K562 (cell line): ENCODE data around the gene PKHD1. TPM values are rescaled to one million over a fixed set of nuclear protein-coding genes. Genes with fewer than 3 reads are reported as not detected.
A peak's percentile ranks its signal among the peaks of the same experiment; 100 is the strongest.

ENCODE experiments used
- CAMTA2 ChIP-seq: fragments of 250-450 bp; sonication (Bioruptor Pico); conservative IDR thresholded peaks from 2 replicates; pipeline ENCODE4 v1.5.1; 2022
- ETV1 ChIP-seq: fragments of 450-650 bp; conservative IDR thresholded peaks from 2 replicates; pipeline ENCODE4 v1.6.1; 2016; ENCODE audit warnings: missing genetic modification characterization, control low read depth, low read depth, missing compliant biosample characterization
- GABPB1 ChIP-seq: sonication (generic); formaldehyde crosslinking; IDR thresholded peaks from 2 replicates; pipeline ENCODE4 v1.8.0; 2022; ENCODE audit warnings: mild to moderate bottlenecking, missing genetic modification reagents
- HLTF ChIP-seq: fragments of 450-650 bp; IDR thresholded peaks from 2 replicates; pipeline ENCODE4 v1.6.1; 2016
- MTF1 ChIP-seq: fragments of 250-450 bp; sonication (Bioruptor Pico); IDR thresholded peaks from 2 replicates; pipeline ENCODE4 v1.9.0; 2021; ENCODE audit warnings: moderate library complexity, mild to moderate bottlenecking, inconsistent platforms, borderline replicate concordance
- SPI1 ChIP-seq: IDR thresholded peaks from 2 replicates; pipeline ENCODE4 v1.6.1; 2011; ENCODE audit warnings: low read depth, low read length, control low read depth, borderline replicate concordance
- ZNF717 ChIP-seq: fragments of 250-450 bp; sonication (Bioruptor Pico); IDR thresholded peaks from 2 replicates; pipeline ENCODE4 v1.5.0; 2021
- polyA plus RNA-seq, 8 experiments: library from polyadenylated mRNA; depleted of rRNA in 4 of 8; stranded (reverse) in 5 of 8; unstranded in 3 of 8; fragments of >200 nt; fragmentation: Nextera tagmentation in 2 of 8; fragmentation: Illumina TruSeq in 1 of 8; extraction: Ambion mirVana in 2 of 8; extraction: Trizol in 1 of 8; gene quantifications; 2 replicates each; pipeline versions ENCODE4 v1.2.1 to v1.2.3, GENCODE V29; 2011 to 2014; ENCODE audit warnings: inconsistent platforms in 1 of 8, missing spikeins in 1 of 8
- total RNA-seq, 7 experiments: library from RNA; depleted of rRNA in 6 of 7; stranded (reverse); fragments of >200 nt in 6 of 7; fragmentation: Illumina TruSeq in 2 of 7; extraction: Trizol in 2 of 7; gene quantifications; 2 replicates each; pipeline versions ENCODE4 v1.2.1 to v1.2.3, GENCODE V29; 2011 to 2021; ENCODE audit warnings: low replicate concordance in 1 of 7
- TF ChIP-seq, protein P1 (sequence below): fragments of 150-350 bp; IDR thresholded peaks from 2 replicates; pipeline ENCODE4 v1.6.1; 2014; ENCODE audit warnings: low read depth, mild to moderate bottlenecking, low read length, borderline replicate concordance
- TF ChIP-seq, protein P2 (sequence below): IDR thresholded peaks from 2 replicates; pipeline ENCODE4 v1.6.1; 2011; ENCODE audit warnings: borderline replicate concordance, low read depth, mild to moderate bottlenecking, moderate library complexity, low read length; ENCODE audit not compliant: insufficient read depth, poor library complexity, severe bottlenecking
- TF ChIP-seq, protein P3 (sequence below), 2 experiments: fragments of 450-650 bp in 1 of 2; sonication (generic) in 1 of 2; formaldehyde crosslinking in 1 of 2; IDR thresholded peaks; 2 replicates each; pipeline versions ENCODE4 v1.7.1 to v1.9.0; 2016 to 2022; ENCODE audit warnings: inconsistent platforms in 1 of 2, mild to moderate bottlenecking in 1 of 2, missing genetic modification reagents in 1 of 2

PKHD1 gene
- total and polyA plus RNA-seq, 9 of the 15 experiments (the other 6 are each of a cell fraction or from before 2014, with no cell fraction given): 0.01 to 0.04 (median 0.01) TPM; not detected in 6

DNA sequence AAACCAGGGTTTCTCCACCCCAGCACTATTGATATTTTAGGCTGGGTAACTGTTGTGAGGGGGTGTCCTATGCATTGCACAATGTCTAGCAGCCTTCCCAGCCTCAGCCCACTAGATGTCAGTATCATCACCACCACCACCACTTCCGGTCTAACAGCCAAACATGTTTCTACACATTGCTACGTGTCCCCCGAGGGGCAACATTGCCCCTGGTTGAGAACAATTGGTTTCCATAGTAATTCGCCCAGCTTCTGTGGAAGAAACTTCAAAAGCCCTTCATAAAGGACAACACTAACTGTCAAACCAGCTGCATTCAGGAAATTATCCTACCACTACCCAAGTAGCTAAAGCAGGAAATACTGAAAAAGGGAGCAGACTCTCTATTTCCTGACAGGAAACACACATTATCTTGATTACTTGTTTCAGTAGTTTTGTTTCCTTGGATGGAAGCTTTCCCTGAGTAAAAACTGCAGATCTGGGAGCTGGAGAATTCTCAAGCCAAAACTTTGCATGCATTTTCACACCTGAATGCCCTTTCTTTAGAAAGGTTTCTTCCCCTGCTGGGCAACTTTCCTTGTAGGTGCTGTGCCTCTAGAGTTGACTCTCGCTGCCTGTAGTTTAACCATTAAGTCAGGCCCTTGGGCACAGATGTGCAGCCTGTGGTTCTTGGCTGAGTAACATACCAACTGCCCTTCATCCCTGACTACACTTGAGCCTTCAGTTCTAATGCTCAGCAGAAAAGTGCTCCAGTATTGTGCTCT, 23.6 kb downstream of the PKHD1 start (continued):
- TF ChIP-seq, protein P1, sequence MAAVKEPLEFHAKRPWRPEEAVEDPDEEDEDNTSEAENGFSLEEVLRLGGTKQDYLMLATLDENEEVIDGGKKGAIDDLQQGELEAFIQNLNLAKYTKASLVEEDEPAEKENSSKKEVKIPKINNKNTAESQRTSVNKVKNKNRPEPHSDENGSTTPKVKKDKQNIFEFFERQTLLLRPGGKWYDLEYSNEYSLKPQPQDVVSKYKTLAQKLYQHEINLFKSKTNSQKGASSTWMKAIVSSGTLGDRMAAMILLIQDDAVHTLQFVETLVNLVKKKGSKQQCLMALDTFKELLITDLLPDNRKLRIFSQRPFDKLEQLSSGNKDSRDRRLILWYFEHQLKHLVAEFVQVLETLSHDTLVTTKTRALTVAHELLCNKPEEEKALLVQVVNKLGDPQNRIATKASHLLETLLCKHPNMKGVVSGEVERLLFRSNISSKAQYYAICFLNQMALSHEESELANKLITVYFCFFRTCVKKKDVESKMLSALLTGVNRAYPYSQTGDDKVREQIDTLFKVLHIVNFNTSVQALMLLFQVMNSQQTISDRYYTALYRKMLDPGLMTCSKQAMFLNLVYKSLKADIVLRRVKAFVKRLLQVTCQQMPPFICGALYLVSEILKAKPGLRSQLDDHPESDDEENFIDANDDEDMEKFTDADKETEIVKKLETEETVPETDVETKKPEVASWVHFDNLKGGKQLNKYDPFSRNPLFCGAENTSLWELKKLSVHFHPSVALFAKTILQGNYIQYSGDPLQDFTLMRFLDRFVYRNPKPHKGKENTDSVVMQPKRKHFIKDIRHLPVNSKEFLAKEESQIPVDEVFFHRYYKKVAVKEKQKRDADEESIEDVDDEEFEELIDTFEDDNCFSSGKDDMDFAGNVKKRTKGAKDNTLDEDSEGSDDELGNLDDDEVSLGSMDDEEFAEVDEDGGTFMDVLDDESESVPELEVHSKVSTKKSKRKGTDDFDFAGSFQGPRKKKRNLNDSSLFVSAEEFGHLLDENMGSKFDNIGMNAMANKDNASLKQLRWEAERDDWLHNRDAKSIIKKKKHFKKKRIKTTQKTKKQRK: no peak
- TF ChIP-seq, protein P2, sequence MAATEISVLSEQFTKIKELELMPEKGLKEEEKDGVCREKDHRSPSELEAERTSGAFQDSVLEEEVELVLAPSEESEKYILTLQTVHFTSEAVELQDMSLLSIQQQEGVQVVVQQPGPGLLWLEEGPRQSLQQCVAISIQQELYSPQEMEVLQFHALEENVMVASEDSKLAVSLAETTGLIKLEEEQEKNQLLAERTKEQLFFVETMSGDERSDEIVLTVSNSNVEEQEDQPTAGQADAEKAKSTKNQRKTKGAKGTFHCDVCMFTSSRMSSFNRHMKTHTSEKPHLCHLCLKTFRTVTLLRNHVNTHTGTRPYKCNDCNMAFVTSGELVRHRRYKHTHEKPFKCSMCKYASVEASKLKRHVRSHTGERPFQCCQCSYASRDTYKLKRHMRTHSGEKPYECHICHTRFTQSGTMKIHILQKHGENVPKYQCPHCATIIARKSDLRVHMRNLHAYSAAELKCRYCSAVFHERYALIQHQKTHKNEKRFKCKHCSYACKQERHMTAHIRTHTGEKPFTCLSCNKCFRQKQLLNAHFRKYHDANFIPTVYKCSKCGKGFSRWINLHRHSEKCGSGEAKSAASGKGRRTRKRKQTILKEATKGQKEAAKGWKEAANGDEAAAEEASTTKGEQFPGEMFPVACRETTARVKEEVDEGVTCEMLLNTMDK: peak; percentile 13
- peak; percentile 92 for TF ChIP-seq ETV1
- TF ChIP-seq GABPB1: peak; percentile 61; the same call in 1 of the 2 replicates
- TF ChIP-seq MTF1 (CRISPR knock-in tag): no peak
- TF ChIP-seq ZNF717 (CRISPR knock-in tag): no peak
- no peak for TF ChIP-seq CAMTA2 (CRISPR knock-in tag)
- 0 out of 2 replicates have a peak, but pooled peaks have one; percentile 3 for TF ChIP-seq SPI1
- TF ChIP-seq HLTF: no peak
- TF ChIP-seq, protein P3, sequence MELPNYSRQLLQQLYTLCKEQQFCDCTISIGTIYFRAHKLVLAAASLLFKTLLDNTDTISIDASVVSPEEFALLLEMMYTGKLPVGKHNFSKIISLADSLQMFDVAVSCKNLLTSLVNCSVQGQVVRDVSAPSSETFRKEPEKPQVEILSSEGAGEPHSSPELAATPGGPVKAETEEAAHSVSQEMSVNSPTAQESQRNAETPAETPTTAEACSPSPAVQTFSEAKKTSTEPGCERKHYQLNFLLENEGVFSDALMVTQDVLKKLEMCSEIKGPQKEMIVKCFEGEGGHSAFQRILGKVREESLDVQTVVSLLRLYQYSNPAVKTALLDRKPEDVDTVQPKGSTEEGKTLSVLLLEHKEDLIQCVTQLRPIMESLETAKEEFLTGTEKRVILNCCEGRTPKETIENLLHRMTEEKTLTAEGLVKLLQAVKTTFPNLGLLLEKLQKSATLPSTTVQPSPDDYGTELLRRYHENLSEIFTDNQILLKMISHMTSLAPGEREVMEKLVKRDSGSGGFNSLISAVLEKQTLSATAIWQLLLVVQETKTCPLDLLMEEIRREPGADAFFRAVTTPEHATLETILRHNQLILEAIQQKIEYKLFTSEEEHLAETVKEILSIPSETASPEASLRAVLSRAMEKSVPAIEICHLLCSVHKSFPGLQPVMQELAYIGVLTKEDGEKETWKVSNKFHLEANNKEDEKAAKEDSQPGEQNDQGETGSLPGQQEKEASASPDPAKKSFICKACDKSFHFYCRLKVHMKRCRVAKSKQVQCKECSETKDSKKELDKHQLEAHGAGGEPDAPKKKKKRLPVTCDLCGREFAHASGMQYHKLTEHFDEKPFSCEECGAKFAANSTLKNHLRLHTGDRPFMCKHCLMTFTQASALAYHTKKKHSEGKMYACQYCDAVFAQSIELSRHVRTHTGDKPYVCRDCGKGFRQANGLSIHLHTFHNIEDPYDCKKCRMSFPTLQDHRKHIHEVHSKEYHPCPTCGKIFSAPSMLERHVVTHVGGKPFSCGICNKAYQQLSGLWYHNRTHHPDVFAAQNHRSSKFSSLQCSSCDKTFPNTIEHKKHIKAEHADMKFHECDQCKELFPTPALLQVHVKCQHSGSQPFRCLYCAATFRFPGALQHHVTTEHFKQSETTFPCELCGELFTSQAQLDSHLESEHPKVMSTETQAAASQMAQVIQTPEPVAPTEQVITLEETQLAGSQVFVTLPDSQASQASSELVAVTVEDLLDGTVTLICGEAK (IDR thresholded peaks at IDR 0.05): 0 out of 2 replicates have a peak, but pooled peaks have one; percentile 51
- TF ChIP-seq, protein P3 (CRISPR knock-in tag; IDR thresholded peaks at IDR 0.05): no peak
